SH-SY5Y (cell line): ENCODE data around the gene PPEF2.

Experiments used
- GATA2 ChIP-seq: IDR thresholded peaks from 2 replicates; pipeline ENCODE4 v1.6.1; 2011; ENCODE audit warnings: mild to moderate bottlenecking, low read depth, low read length
- GATA3 ChIP-seq: IDR thresholded peaks from 2 replicates; pipeline ENCODE4 v1.6.1; 2011; ENCODE audit warnings: low read depth, mild to moderate bottlenecking, low read length, moderate library complexity

DNA sequence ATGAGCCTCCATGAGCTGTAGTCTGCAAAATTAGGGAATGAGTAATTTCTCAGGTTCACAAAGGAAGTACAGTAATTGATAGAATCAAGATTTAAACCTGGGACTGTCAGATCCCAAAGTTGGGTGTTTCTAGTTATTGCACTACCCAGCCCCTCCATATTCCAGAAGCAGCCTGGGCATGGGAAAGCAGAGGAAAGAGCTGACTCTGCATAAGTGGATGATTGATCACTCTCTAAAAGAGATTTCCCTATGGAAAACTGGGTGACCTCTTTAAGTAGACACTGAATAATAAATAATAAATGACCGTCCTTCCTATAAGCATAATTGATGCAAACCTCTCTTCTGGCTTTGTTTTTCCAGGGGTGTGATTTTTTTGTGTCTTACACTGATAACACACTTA, 33.4 kb upstream of the PPEF2 start:
- TF ChIP-seq GATA2 (no peak), GATA3 (no peak)
